A549 (cell line): ENCODE measurements around the gene NKX6-2. TPM values are rescaled to one million over a fixed set of nuclear protein-coding genes. Genes with fewer than 3 reads are reported as not detected.

Experiments
- ATAC-seq, 2 experiments: fragments of 200-7000 bp in 1 of 2; fragments of >200 bp in 1 of 2; cut with Nextera tagmentation in 1 of 2; cut with Tn5 transposase in 1 of 2; 3 replicates each; pipeline versions ENCODE4 v1.8.0 to v1.9.1; 2018 to 2020; ENCODE audit warnings: mild to moderate bottlenecking in 1 of 2, moderate library complexity in 1 of 2
- CTCF ChIA-PET: fragments of 300-600 bp; sonication (Branson Sonifier 250); formaldehyde crosslinking; extraction: SDS; loops from one replicate; lab custom pipeline; 2021; ENCODE audit warnings: antibody characterized with exemption, inconsistent platforms; lab: Yijun Ruan, JAX
- POLR2A ChIA-PET: fragments of 350-600 bp; formaldehyde crosslinking; extraction: SDS; loops from one replicate; lab custom pipeline; 2021; ENCODE audit warnings: antibody characterized with exemption, inconsistent platforms; lab: Yijun Ruan, JAX
- DNase-seq, 2 experiments: peaks; one replicate each; pipeline versions ENCODE4 v3.0.0 to v3.0.0-alpha.2; 2011 to 2016; ENCODE audit warnings: low read depth in 1 of 2, low spot score in 1 of 2
- FAIRE-seq: peaks from 2 replicates; lab custom pipeline; 2011; peaks lifted over from hg19 to GRCh38; lab: Jason Lieb, UNC
- H3K27ac ChIP-seq, 2 experiments: fragments of >200 bp; sonication (Bioruptor Twin); formaldehyde crosslinking; 3 replicates each; pipeline ENCODE4 v1.5.1; 2016 to 2017
- H3K4me1 ChIP-seq: fragments of >200 bp; sonication (Bioruptor Twin); formaldehyde crosslinking; 3 replicates; pipeline ENCODE4 v1.6.1; 2016
- H3K4me2 ChIP-seq: fragments of >200 bp; sonication (Bioruptor Twin); formaldehyde crosslinking; 3 replicates; pipeline ENCODE4 v1.6.1; 2016
- H3K4me3 ChIP-seq: fragments of >200 bp; sonication (Bioruptor Twin); formaldehyde crosslinking; 3 replicates; pipeline ENCODE4 v1.5.1; 2016
- H3K9me3 ChIP-seq: fragments of >200 bp; sonication (Bioruptor Twin); formaldehyde crosslinking; 3 replicates; pipeline ENCODE4 v1.6.1; 2016
- BHLHE40 ChIP-seq: IDR thresholded peaks from 2 replicates; pipeline ENCODE4 v1.6.1; 2012; ENCODE audit warnings: low read depth, low read length, inconsistent platforms
- CBX2 ChIP-seq: fragments of 200-600 bp; sonication (generic); IDR thresholded peaks from 2 replicates; pipeline ENCODE4 v1.6.1; 2016; ENCODE audit warnings: low read depth, mild to moderate bottlenecking, borderline replicate concordance
- CHD2 ChIP-seq: fragments of 150-350 bp; IDR thresholded peaks from 2 replicates; pipeline ENCODE4 v1.6.1; 2014; ENCODE audit warnings: low read length; ENCODE audit not compliant: partially characterized antibody
- EHMT2 ChIP-seq: fragments of 200-600 bp; sonication (generic); IDR thresholded peaks from 2 replicates; pipeline ENCODE4 v1.6.1; 2016; ENCODE audit warnings: antibody characterized with exemption, low read depth, mild to moderate bottlenecking, moderate library complexity
- ESRRA ChIP-seq: fragments of 150-350 bp; IDR thresholded peaks from 2 replicates; pipeline ENCODE4 v1.6.1; 2014; ENCODE audit warnings: mild to moderate bottlenecking, low read length, borderline replicate concordance
- FOSB ChIP-seq: fragments of 250-450 bp; sonication (Bioruptor Pico); IDR thresholded peaks from 2 replicates; pipeline ENCODE4 v1.5.0; 2020; ENCODE audit warnings: mild to moderate bottlenecking, moderate library complexity
- FOSL2 ChIP-seq, 2 experiments: fragments of 450-650 bp in 1 of 2; fragments of >200 bp in 1 of 2; sonication (Bioruptor Twin) in 1 of 2; formaldehyde crosslinking; IDR thresholded peaks; 2 replicates each; pipeline versions ENCODE4 v1.5.0 to v1.6.1; 2016 to 2020; ENCODE audit warnings: mild to moderate bottlenecking in 1 of 2, moderate library complexity in 1 of 2
- GATA3 ChIP-seq: IDR thresholded peaks from 2 replicates; pipeline ENCODE4 v1.6.1; 2012; ENCODE audit warnings: borderline replicate concordance
- HOXA7 ChIP-seq: fragments of 250-450 bp; sonication (Bioruptor Pico); IDR thresholded peaks from 2 replicates; pipeline ENCODE4 v1.5.0; 2020; ENCODE audit warnings: mild to moderate bottlenecking, moderate library complexity
- JUN ChIP-seq, 2 experiments: fragments of >200 bp; sonication (Bioruptor Twin); formaldehyde crosslinking; IDR thresholded peaks; 2 replicates in 1 of 2; 3 replicates in 1 of 2; pipeline ENCODE4 v1.6.1; 2016 to 2017
- MAZ ChIP-seq: fragments of 150-350 bp; IDR thresholded peaks from 2 replicates; pipeline ENCODE4 v1.6.1; 2014; ENCODE audit warnings: antibody characterized with exemption, low read depth, low read length, borderline replicate concordance
- MYC ChIP-seq: IDR thresholded peaks from 2 replicates; pipeline ENCODE4 v1.6.1; 2012; ENCODE audit warnings: mild to moderate bottlenecking, inconsistent platforms, low read length, improper control_type of control experiment, borderline replicate concordance
- POLR2A ChIP-seq: IDR thresholded peaks from 2 replicates; pipeline ENCODE4 v1.6.1; 2012; ENCODE audit warnings: mild to moderate bottlenecking, low read length
- RAD21 ChIP-seq, 2 experiments: fragments of >200 bp in 1 of 2; sonication (Bioruptor Twin) in 1 of 2; formaldehyde crosslinking in 1 of 2; IDR thresholded peaks in 1 of 2; conservative IDR thresholded peaks in 1 of 2; 2 replicates in 1 of 2; 3 replicates in 1 of 2; pipeline ENCODE4 v1.6.1; 2012 to 2018; ENCODE audit warnings: inconsistent platforms in 1 of 2
- SMC3 ChIP-seq: fragments of >200 bp; sonication (Bioruptor Twin); formaldehyde crosslinking; IDR thresholded peaks from 3 replicates; pipeline ENCODE4 v1.6.1; 2018; ENCODE audit warnings: inconsistent platforms
- ZC3H11A ChIP-seq: fragments of 450-650 bp; IDR thresholded peaks from 2 replicates; pipeline ENCODE4 v1.6.1; 2014; ENCODE audit warnings: antibody characterized with exemption, mild to moderate bottlenecking
- WGBS: methylation state at CpG from one replicate; pipeline ENCODE4 v1.1.6; 2017; ENCODE audit errors: missing lambda C conversion rate; 5-methylcytosine and 5-hydroxymethylcytosine counted together
- polyA plus RNA-seq, 4 experiments: library from polyadenylated mRNA; depleted of rRNA in 3 of 4; stranded (reverse); fragments of >200 nt; fragmentation: RNase III in 1 of 4; extraction: RNeasy Plus Mini Kit Qiagen cat#74134 plus additional on column Dnase treatment in 1 of 4; gene quantifications; 2 replicates in 3 of 4; 3 replicates in 1 of 4; pipeline ENCODE4 v1.2.3, GENCODE V29; 2011 to 2017
- TF ChIP-seq, protein P1 (sequence below): fragments of 250-450 bp; sonication (Bioruptor Pico); IDR thresholded peaks from 2 replicates; pipeline ENCODE4 v1.5.0; 2020; ENCODE audit warnings: low read depth, mild to moderate bottlenecking, moderate library complexity

The NKX6-2 gene
- polyA plus RNA-seq, 2 of the 4 experiments (the other 2 are of a cell fraction): not detected

- no peak for TF ChIP-seq POLR2A
- TF ChIP-seq HOXA7: no peak
- no peak for TF ChIP-seq MYC
- TF ChIP-seq BHLHE40: no peak
Observed at GRCh38 chr10:132804287-132804686, 18.3 kb upstream of the NKX6-2 start (continued).

DNA sequence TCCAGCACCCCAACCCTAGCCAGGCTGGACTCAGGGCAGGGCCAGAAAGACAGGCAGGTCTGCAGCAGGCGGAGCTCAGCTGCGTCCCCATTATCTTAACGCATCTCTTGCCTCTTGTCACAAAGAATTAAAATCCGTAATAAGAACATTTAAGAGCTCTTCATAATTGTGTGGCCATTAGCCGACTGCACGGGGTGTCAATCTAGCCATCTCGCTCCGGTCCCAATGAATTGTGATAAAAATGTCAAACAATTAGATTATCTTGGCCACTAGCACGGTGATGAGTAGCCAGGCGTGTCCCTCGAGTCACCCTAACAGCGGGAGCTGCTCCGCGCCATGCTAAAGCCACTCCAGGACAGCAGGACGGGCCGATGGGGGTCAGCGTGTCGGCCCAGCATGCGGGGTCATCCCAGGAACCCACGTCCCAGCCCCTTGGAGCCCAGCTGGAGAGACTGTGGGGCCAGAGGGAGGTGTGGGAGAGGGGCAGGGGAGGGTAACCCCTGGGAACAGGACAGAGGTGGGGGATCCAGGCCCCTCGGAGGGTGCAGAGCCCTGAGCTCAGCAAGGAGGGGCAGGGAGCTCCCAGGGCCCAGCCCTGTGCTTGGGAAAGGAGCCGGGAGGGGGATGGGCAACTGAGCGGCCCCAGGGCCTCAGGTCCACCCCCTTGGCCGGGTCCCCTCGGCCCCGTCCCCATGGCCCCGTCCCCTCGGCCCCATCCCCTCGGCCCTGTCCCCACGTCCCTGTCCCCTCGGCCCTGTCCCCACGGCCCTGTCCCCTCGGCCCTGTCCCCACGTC lies 17.7 kb upstream of the NKX6-2 start:
- POLR2A ChIA-PET: no interaction called here

DNA sequence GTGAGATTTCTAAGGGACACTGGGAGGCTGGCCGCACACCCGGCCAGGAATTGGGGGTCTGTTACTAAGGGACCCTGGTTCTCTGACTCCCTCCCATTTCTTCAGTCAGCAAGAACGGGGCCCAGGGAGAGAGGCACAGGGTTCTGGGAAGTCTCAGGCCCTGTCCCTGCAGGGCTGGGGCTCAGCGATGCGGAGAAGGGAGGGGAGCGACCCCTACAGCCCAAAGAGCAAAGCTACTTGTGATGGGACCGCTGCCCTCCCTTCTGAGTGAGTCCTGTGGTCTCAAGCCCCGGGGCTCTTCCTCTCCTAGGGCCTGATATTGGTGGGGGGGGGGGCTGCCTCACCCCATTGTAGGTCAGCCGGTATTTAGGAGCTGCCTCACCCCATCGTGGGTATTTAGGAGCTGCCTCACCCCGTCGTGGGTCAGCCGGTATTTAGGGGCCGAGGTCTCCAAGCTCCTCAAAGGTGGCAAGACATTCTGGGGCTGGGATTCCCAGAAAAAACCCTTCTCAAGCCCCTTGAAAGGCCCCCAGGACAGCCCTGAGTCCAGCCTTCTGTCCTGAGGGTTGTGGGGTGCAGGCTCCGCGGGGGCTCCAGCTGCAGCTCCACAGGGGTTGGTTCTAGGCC lies 16.9 kb upstream of the NKX6-2 start:
- TF ChIP-seq SMC3 (no peak), RAD21 (conservative IDR thresholded peaks at IDR 0.05 in 1 of 2, IDR thresholded peaks at IDR 0.05 in 1 of 2) (0 out of 5 replicates have a peak, but pooled peaks of 1 of the 2 experiments have one; percentile 2)
- TF ChIP-seq, all 56 proteins: peak for 1
- Histone ChIP-seq H3K4me3 (no peak overlapping the region), H3K4me1 (no peaks in the 10 kb centered on the region), H3K9me3 (0 out of 3 replicates have a peak, but pooled peaks cover 3% of the 10 kb centered on the region), H3K27ac (no peak overlapping the region), H3K4me2 (no peak overlapping the region)
- ChIA-PET CTCF (interaction anchor here (0.5 to 1.7 kb wide), 5 partner anchors 8 to 474 kb away, joined by 3 to 4 read pairs (median 3); no protein-coding TSS in a partner anchor), POLR2A (no interaction called here)
- no peak for DNase-seq
- no peak for FAIRE-seq
- ATAC-seq: peak in 1 of 2 experiments; percentile 48; a peak in 1 of 6 replicates
- WGBS: 52% methylated on average over 8 of the region's 16 CpGs

More for the DNA sequence above, 17.7 kb upstream of the NKX6-2 start:
- WGBS: 69% methylated on average over 21 of the region's 34 CpGs
- Histone ChIP-seq H3K9me3 (0 out of 3 replicates have a peak, but pooled peaks cover 3% of the 10 kb centered on the region), H3K27ac (no peak overlapping the region), H3K4me1 (no peaks in the 10 kb centered on the region), H3K4me3 (no peak overlapping the region), H3K4me2 (no peak overlapping the region)
- CTCF ChIA-PET: interaction anchor here (0.9 to 1.4 kb wide), 2 partner anchors 9 kb away, joined by 4 read pairs; no protein-coding TSS in a partner anchor
- TF ChIP-seq EHMT2: no peak
- TF ChIP-seq RAD21 (conservative IDR thresholded peaks at IDR 0.05 in 1 of 2, IDR thresholded peaks at IDR 0.05 in 1 of 2): no peak
- no peak for DNase-seq
- ATAC-seq: no peak
- no peak for FAIRE-seq

GRCh38 chr10:132802048-132802447 lies 16.1 kb upstream of the NKX6-2 start:
- ATAC-seq (no peak), DNase-seq (no peak), FAIRE-seq (no peak)
- ChIA-PET CTCF (interaction anchor here (0.5 to 1.7 kb wide), 4 partner anchors 14 to 475 kb away, joined by 3 read pairs; no protein-coding TSS in a partner anchor), POLR2A (no interaction called here)
- H3K4me2 ChIP-seq: no peak overlapping the region
- H3K4me3 ChIP-seq: no peak overlapping the region
- TF ChIP-seq HOXA7 (no peak), MAZ (no peak)
- 0 out of 3 replicates have a peak, but pooled peaks cover 3% of the 10 kb centered on the region for H3K9me3 ChIP-seq
- no peak overlapping the region for H3K27ac ChIP-seq
- WGBS: 51% methylated on average over 6 of the region's 8 CpGs
- no peaks in the 10 kb centered on the region for H3K4me1 ChIP-seq

DNA sequence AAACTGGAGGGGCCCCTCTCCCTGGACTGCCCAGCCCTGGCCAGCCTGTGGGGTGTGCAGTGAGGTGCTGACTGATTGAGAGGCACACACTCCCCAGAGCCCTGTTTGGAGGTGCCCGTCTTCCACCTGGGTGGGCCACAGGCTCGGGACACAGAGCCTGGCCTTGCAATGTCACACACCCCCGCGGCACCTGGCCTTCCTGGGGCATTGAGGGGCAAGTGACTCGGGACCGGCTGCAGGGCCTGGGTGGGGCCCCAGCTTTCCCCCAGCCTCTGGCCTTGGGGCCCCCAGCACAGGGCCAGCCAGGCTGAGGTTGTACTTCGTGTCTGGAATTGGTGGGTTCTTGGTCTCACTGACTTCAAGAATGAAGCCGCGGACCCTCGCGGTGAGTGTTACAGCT lies 13.9 kb upstream of the NKX6-2 start:
- DNase-seq: no peak
- POLR2A ChIA-PET: no interaction called here
- TF ChIP-seq ESRRA (no peak), JUN (IDR thresholded peaks at IDR 0.05) (no peak), CBX2 (no peak), POLR2A (no peak), ZC3H11A (no peak), GATA3 (no peak), MYC (no peak), FOSL2 (IDR thresholded peaks at IDR 0.05) (no peak), FOSL2 (CRISPR knock-in tag; IDR thresholded peaks at IDR 0.05) (no peak), CHD2 (no peak), FOSB (CRISPR knock-in tag) (no peak)
- TF ChIP-seq, protein P1, sequence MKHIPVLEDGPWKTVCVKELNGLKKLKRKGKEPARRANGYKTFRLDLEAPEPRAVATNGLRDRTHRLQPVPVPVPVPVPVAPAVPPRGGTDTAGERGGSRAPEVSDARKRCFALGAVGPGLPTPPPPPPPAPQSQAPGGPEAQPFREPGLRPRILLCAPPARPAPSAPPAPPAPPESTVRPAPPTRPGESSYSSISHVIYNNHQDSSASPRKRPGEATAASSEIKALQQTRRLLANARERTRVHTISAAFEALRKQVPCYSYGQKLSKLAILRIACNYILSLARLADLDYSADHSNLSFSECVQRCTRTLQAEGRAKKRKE (CRISPR knock-in tag): no peak
- TF ChIP-seq, all 56 proteins: peak for 0
- CTCF ChIA-PET: no interaction called here
- Histone ChIP-seq H3K4me1 (no peaks in the 10 kb centered on the region), H3K4me2 (no peak overlapping the region), H3K27ac (no peak overlapping the region), H3K4me3 (no peak overlapping the region), H3K9me3 (0 out of 3 replicates have a peak, but pooled peaks cover 3% of the 10 kb centered on the region)
- peak in 1 of 2 experiments; percentile 21; a peak in 1 of 6 replicates for ATAC-seq
- FAIRE-seq: no peak
- 67% methylated on average over 8 of the region's 11 CpGs for WGBS
